NT2/D1 (cell line): ENCODE data around the gene PBX1.

Source experiments
- SUZ12 ChIP-seq: IDR thresholded peaks from 2 replicates; pipeline ENCODE4 v1.6.1; 2011; ENCODE audit not compliant: insufficient read length, insufficient read depth; ENCODE audit errors: extremely low read depth
- YY1 ChIP-seq: IDR thresholded peaks from 2 replicates; pipeline ENCODE4 v1.6.1; 2011; ENCODE audit not compliant: insufficient read length, insufficient read depth

- TF ChIP-seq YY1: no peak
- TF ChIP-seq SUZ12: no peak
Observed at GRCh38 chr1:164733734-164734133, 174.8 kb downstream of the PBX1 start.
